ENCODE results near the gene PCDHA1.
A peak's percentile ranks its signal among the peaks of the same experiment; 100 is the strongest.

PCDHA1 gene

GRCh38 chr5:141040771-141041426, 255.0 kb downstream of the PCDHA1 start:
- Histone ChIP-seq H2AFZ (ENCODE audit: low read length) (no peak overlapping the region), H3K4me2 (ENCODE audit: low read depth, low read length, poor library complexity, severe bottlenecking) (no peak overlapping the region), H3K4me3 (ENCODE audit: low read length, poor library complexity, severe bottlenecking) (no peak overlapping the region), H3K4me1 (ENCODE audit: insufficient read depth, low read length, poor library complexity, severe bottlenecking) (no peaks in the 10 kb centered on the region), H3K79me2 (ENCODE audit: insufficient read depth, low read length) (no peaks in the 10 kb centered on the region), H3K9me2 (replicated peaks; ENCODE audit: low read depth, low read length) (no peaks in the 10 kb centered on the region), H3K36me3 (ENCODE audit: insufficient read depth, low read length) (no peaks in the 10 kb centered on the region), H3F3A (ENCODE audit: low read depth) (no peaks in the 10 kb centered on the region), H3K27me3 (ENCODE audit: insufficient read depth, low read length, poor library complexity, severe bottlenecking) (no peaks in the 10 kb centered on the region), H3K9me3 (ENCODE audit: insufficient read depth, low read depth, low read length) (no peaks in the 10 kb centered on the region), H4K20me1 (ENCODE audit: insufficient read depth, low read length, poor library complexity, severe bottlenecking) (no peaks in the 10 kb centered on the region), H3K9ac (ENCODE audit: low read depth, low read length, poor library complexity, severe bottlenecking) (no peak overlapping the region)
- TF ChIP-seq EZH2phosphoT487 (IDR thresholded peaks at IDR 0.05; ENCODE audit: borderline replicate concordance), result no peak
- peak; percentile 79 for TF ChIP-seq CTCF (conservative IDR thresholded peaks at IDR 0.05; ENCODE audit: low read length)

GRCh38 chr5:141041427-141041785, 255.5 kb downstream of the PCDHA1 start:
- H3K9me3 ChIP-seq (ENCODE audit: insufficient read depth, low read depth, low read length), result no peaks in the 10 kb centered on the region
- no peaks in the 10 kb centered on the region for H4K20me1 ChIP-seq (ENCODE audit: insufficient read depth, low read length, poor library complexity, severe bottlenecking)
- H3K9ac ChIP-seq (ENCODE audit: low read depth, low read length, poor library complexity, severe bottlenecking), result no peak overlapping the region
- no peaks in the 10 kb centered on the region for H3F3A ChIP-seq (ENCODE audit: low read depth)
- TF ChIP-seq EZH2phosphoT487 (IDR thresholded peaks at IDR 0.05; ENCODE audit: borderline replicate concordance) (no peak), CTCF (conservative IDR thresholded peaks at IDR 0.05; ENCODE audit: low read length) (no peak)
- H3K9me2 ChIP-seq (replicated peaks; ENCODE audit: low read depth, low read length), result no peaks in the 10 kb centered on the region
- H3K4me3 ChIP-seq (ENCODE audit: low read length, poor library complexity, severe bottlenecking), result no peak overlapping the region
- H3K4me2 ChIP-seq (ENCODE audit: low read depth, low read length, poor library complexity, severe bottlenecking), result no peak overlapping the region
- H3K79me2 ChIP-seq (ENCODE audit: insufficient read depth, low read length), result no peaks in the 10 kb centered on the region
- no peaks in the 10 kb centered on the region for H3K36me3 ChIP-seq (ENCODE audit: insufficient read depth, low read length)
- H2AFZ ChIP-seq (ENCODE audit: low read length), result no peak overlapping the region
- no peaks in the 10 kb centered on the region for H3K27me3 ChIP-seq (ENCODE audit: insufficient read depth, low read length, poor library complexity, severe bottlenecking)
- H3K4me1 ChIP-seq (ENCODE audit: insufficient read depth, low read length, poor library complexity, severe bottlenecking), result no peaks in the 10 kb centered on the region

- no peak overlapping the region for H3K4me3 ChIP-seq (ENCODE audit: low read length, poor library complexity, severe bottlenecking)
- no peaks in the 10 kb centered on the region for H3F3A ChIP-seq (ENCODE audit: low read depth)
- H2AFZ ChIP-seq (ENCODE audit: low read length), result no peak overlapping the region
- H3K79me2 ChIP-seq (ENCODE audit: insufficient read depth, low read length), result no peaks in the 10 kb centered on the region
- H3K9ac ChIP-seq (ENCODE audit: low read depth, low read length, poor library complexity, severe bottlenecking), result no peak overlapping the region
- H3K9me2 ChIP-seq (replicated peaks; ENCODE audit: low read depth, low read length), result no peaks in the 10 kb centered on the region
- TF ChIP-seq CTCF (conservative IDR thresholded peaks at IDR 0.05; ENCODE audit: low read length) (no peak), EZH2phosphoT487 (IDR thresholded peaks at IDR 0.05; ENCODE audit: borderline replicate concordance) (no peak)
- H3K4me1 ChIP-seq (ENCODE audit: insufficient read depth, low read length, poor library complexity, severe bottlenecking), result no peaks in the 10 kb centered on the region
- H3K36me3 ChIP-seq (ENCODE audit: insufficient read depth, low read length), result no peaks in the 10 kb centered on the region
- no peaks in the 10 kb centered on the region for H4K20me1 ChIP-seq (ENCODE audit: insufficient read depth, low read length, poor library complexity, severe bottlenecking)
- H3K4me2 ChIP-seq (ENCODE audit: low read depth, low read length, poor library complexity, severe bottlenecking), result no peak overlapping the region
- no peaks in the 10 kb centered on the region for H3K27me3 ChIP-seq (ENCODE audit: insufficient read depth, low read length, poor library complexity, severe bottlenecking)
- H3K9me3 ChIP-seq (ENCODE audit: insufficient read depth, low read depth, low read length), result no peaks in the 10 kb centered on the region
Observed at GRCh38 chr5:141042555-141042954, 256.6 kb downstream of the PCDHA1 start.

Data from Loucy (cell line).